Stimulated activated CD8-positive, alpha-beta memory T cell treated with anti-CD3 and anti-CD28 coated beads, Interleukin-12 subunit alpha, Interleukin-12 subunit beta, amount 100 ng/mL, for 4 hours (primary cell): Measurements from ENCODE around the gene MBD3L5.
"Not testable (repeated sequence)": the region's sequence is repeated elsewhere in the genome, so short reads cannot be mapped to it uniquely, and the experiment has no call there.

Experiments
- DNase-seq: peaks from one replicate; pipeline ENCODE4 v3.0.0-alpha.2; 2020; ENCODE audit warnings: low read depth

Gene MBD3L5

DNA sequence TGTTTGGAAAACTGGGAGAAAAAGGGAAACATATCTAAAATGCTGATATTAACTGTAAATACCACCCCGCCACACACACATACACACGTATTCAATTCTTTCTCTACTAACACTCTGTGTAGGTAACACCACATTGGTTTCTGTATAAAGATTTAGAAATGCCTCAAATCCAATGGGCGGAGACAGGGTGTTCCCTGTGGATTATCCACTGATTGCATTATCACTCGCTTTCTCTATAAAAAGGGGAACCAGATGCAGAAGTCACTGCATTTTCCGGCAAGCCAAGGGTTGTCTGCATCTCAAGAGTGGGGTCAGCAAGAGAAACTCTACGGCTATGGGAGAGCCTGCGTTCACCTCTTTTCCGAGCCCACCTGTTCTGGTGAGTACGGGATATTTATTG is at the start of gene MBD3L5:
MBD3L5 (plus strand) TSS at position 301 of the 400 bp plus-strand sequence; CDS start at position 335, 34 bp downstream.
- not testable (repeated sequence) for DNase-seq

DNA sequence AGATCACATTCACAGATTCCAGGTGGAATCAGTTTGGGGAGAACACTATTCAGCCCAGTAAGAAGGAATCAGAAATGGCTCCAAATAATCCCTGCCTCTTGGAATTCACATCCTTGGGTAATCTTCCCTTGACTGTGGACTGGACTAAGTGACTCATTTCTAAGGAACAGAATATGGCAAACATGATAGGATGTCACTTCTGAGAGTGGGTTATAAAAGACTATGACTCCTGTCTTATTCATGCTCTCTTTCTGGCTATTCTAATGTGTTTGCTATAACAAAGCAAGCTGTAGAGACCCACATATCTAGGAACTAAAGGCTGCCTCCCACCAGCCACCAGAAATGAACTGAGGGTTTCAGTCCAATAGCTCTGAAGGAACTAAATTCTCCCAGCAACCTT is 46.9 kb upstream of the MBD3L5 start:
- DNase-seq, result no peak

DNA sequence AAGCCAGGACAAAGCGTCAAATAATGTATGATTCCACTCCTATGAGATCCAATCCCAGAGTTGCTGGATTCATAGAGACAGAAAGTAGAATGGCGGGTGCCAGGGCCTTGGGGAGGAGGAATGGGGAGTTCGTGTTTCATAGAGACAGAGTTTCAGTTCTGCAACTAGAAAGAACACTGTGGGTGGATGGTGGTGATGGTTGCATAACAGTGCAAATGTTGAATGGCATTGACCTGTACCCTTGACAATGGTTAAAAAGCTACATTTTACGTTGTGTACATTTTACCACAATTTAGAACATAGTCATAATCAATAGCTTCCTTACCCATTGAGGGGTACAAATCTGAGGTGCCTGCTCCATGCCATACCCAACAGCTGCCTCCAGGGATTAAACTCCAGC is 42.5 kb upstream of the MBD3L5 start:
- DNase-seq, result no peak

DNA sequence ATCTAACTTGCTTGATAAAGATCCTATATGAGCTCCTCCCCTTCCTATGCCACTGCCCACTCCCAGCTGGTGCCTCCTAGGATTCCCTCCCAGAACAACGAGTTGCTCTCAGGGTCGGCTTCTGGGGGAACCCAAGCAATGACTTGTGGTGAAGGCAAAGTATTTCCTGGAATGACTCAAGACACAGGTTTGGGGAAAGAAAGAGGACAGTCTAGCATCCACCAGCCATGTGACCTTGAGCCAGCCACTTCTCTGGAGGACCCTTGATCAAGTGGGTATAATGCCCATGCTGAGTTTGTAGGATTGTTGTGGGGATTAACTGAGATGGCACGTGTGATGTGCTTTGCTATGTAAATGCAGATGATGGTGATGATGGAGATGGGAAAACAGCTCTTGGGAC is 42.1 kb upstream of the MBD3L5 start:
- no peak for DNase-seq

DNA sequence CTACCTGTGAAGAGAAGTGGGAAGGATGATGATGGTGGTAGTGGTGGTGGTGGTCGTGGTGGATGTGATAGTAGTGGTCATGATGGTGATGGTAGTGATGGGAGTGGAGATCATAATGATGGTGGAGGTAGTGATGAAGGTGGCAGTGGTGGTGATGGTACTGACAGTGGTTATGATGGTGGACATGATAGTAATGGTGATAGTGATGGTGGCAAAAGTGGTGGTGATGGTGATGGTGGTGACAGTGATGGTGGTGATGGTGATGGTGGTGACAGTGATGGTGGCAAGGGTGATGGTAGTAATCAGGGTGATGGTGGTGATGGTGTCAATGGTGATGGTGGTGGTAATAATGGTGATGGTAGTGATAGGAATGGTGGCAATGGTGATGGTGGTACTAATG is 35.3 kb upstream of the MBD3L5 start:
- no peak for DNase-seq

DNA sequence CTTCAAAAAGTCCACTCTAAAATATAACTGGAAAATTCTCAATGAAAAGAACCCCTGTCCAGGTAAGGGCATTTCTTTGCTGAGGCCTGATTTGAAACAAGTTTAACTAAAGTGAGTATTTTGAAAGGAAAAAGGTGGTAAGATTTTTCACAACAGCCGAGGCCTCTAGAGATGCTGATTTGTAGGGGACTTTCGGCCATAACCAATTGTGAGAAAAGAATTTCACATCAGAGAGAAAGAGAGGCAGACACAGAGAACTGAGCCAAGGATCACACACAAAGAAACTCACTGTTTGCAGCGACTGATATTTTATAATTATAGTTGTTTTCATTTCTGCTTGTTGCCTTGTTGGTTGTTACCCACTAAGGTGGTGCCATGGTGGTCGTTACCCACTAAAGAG is 33.6 kb upstream of the MBD3L5 start:
- no peak for DNase-seq

DNA sequence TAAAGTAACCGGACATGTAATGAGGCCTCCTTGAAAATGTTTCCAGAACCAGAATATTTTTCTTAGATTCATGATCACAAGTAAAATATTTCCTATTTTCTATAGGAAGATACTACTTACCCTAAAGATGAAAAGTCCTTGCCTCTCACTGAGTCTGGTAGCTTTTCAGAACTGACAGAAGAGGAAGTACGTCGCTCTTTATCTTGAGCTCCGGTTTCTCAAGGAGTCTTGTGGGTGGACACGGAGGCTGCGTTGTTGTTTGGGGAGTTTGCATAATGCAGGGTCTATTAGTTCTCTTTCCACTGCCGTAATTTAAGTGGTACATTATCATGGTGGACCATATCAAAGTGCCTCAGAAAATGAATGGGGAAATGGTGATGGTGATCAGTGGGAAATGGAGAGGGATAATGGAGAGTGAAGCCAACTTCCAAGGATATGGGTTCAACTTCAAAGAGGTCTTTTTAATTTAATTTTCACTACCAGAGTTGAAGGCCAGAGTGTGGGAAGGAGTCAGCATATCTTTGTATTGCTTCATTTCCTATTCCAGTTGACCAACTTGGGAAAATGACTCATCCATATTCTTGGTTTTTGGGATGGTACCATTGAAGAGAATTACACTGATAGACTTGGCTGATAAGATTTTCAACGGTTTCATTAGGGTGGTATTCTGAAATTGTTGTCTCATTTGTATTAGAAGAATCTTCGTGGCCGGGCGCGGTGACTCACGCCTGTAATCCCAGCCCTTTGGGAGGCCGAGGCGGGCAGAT is 32.5 kb upstream of the MBD3L5 start:
- no peak for DNase-seq

DNA sequence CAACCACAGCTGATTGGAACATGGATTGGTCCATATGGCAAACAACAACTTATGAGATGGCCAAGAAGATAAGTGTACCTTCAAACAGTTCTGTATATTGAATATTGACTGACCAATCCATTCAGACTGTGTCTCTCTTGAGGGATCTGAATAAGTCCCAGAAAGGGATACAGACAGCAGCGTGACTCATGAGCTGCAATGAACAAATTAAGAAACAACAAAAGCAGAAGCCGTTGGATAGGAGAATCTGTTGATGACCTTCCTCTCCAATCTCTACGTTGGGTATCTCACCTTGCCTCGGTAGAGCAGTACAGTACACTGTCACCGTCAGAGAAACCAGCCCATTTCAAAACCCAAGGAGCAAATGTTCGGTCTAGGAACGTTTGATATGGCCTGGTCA is 30.4 kb upstream of the MBD3L5 start:
- no peak for DNase-seq

DNA sequence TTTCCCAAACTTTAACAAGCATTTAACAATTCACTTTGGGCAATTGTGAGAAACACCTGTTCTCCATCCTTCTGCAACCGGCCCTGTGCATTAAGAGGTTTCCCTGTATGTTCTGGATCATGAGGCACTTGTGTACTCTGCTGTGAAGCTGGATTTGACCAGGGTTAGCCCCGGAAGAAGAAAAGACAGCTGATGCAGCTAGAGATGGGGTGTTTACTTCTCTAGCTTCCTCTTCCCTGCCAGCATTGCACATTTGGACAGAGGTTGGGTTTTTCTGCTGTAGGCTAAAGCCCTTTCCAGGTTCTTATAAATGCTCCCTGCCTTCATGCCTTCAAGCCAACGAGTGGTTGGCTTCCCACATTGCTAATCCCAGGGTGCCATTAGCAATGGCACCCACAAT is 30.0 kb upstream of the MBD3L5 start:
- no peak for DNase-seq

DNA sequence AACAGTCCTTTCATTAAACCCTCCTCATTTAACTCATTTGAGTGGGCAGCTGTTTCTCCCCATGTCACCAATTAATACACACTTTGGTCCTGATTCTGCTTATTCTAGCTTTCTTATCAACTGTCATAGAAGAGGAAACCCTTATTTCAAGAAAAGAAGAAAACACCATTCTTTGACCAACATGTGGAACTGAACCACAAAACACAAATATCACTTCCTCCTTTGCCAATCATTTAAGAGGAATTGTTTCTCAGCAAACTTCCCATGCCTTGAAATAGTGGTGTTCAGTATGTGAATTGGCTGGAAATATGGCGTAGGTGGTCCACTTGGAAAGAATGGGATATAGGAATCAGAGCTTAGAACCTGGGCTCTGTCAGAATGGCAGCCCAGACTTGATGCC is 29.6 kb upstream of the MBD3L5 start:
- no peak for DNase-seq

DNA sequence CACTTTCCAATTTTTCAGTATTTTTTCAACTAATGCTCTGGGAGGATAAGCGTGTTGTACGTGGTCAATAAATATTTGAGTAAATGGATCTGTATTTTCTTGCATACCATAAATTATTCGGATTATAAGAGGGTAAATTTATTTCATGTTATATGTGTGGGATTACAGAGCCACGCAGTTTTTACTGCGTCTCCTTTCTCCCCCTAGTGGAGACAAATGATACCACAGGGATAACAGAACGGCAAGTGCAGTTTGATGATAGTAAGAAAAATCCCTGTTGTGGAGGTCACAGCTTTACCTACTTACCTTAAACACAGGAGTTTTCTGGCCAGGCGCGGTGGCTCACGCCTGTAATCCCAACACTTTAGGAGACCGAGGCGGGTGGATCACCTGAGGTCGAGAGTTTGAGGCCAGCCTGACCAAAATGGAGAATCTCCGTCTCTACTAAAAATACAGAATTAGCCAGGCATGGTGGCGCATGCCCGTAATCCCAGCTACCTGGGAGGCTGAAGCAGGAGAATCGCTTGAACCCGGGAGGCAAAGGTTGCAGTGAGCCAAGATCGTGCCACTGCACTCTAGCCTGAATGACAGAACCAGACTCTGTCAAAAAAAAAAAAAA is 26.0 kb upstream of the MBD3L5 start:
- no peak for DNase-seq

DNA sequence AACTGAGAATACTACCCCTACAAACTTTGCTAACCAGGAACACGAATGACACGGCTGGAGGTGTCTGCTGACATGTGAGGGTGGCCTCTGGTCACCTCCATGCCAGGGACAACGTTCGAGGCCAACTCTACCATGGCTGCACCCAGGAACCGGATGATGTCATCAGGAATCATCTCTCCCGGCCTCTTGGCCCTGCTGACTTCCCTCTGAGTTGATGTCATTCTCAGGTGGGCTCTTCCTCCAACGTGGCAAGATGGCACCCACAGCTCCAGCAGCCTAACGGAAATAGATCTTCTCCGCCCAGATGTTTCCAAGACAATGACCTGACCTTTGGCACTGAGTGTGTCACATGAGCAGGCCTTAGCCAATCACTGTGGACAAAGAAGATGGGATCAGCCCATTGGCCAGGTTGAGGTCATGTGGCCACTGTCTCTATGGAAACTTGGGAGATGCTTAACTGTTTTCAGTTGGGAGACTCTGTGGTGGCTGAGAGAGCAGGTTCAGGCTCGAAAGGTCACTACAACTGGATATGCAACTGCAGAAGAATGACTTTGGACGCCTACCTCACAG is 24.2 kb upstream of the MBD3L5 start:
- no peak for DNase-seq

DNA sequence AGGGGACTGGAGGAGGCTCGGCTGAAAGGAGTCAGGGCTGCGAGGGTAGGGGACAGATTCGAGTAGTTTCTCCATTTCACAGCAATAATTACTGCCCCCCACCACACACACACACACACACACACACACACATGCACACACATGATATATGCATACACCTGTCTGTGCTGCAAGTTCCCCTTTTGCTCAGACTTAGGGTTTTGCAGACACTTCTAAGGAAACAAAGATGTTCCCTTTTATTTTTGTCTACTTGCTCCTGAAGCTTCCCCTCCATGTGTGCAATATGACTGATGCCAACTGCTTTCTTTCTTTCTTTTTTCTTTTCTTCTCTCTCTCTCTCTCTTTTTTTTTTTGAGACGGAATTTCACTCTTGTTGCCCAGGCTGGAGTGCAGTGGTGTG is 22.5 kb upstream of the MBD3L5 start:
- no peak for DNase-seq

DNA sequence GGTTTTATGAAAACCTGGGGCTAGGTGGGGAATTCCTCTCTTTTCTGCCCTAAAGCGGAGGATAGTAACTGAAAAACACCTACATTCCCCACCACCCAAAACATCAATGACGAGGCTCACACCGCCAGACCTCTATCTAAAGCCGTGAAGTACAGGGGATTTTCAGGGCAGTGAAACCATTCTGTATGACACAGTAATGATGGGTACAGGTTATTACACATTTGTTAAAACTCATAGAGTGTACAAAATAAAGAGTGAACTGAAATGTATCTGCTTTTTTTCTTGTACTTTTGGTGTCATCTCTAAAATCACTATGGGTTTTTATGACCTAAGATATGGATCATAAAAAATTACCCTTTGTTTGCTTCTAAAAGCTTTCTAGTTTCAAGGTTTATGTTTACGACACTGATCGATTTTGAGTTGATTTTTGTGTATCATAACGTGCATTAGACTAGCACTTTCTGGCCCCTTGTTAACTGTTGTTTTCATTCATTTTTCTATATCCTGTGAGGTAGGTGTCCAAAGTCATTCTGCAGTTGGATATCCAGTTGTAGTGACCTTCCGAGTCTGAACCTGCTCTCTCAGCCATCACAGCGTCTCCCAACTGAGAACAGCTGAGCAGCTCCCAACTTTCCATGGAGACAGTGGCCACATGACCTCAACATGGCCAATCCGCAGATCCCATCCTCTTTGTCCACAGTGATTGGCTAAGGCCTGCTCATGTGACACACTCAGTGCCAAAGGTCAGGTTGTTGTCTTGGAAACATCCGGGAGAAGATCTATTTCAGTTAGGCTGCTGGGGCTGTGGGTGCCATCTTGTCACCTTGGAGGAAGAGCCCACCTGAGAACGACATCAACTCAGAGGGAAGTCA is 19.4 kb upstream of the MBD3L5 start:
- DNase-seq, result no peak

DNA sequence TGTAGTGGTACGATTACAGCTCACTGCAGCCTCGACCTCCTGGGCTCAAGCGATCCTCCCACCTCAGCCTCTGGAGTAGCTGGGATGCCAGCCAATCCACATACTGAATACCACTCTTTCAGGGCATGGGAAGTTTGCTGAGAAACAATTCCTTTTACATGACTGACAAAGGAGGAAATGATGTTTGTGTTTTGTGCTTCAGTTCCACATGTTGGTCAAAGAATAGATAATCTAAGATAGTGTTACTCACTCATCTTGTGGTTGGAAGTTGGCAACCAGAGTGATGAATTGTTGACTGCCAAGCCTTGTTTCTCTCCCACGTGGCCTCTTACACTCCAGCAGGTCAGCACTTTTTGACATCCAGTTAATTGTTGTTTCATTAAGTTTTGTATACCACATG is 16.7 kb upstream of the MBD3L5 start:
- no peak for DNase-seq

DNA sequence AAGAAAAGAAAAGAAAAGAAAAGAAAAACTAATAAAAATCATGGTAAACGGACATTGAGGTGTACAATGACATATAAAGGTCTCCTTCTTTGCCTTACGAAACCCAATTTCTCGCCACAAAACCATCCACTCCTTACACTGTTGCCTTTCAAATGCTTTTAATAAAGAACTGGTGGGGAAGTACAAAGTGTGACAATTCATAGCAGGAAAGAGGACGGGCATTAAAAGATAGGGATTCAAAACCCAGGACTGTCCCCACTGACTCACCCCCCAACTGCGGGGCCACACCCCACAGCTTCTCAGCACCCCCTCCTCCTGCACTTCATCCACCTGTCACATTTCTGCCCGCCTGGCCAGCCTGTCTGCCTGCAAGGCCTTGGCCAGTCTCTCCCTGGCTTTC is 11.6 kb upstream of the MBD3L5 start:
- no peak for DNase-seq

DNA sequence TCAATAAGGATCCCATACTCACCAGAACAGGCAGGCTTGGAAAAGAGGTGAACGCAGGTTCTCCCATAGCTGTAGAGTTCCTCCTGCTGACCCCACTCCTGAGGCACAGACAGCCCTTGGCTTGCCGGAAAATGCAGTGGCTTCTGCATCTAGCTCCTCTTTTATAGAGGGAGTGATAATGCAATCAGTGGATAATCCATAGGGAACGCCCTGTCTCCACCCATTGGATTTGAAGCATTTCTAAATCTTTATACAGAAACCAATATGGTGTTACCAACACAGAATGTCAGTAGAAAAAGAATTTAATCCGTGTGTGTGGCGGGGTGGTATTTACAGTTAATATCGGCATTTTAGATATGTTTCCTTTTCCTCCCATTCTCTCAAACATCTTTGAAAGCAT is 9.0 kb upstream of the MBD3L5 start, which contains the start of gene MBD3L2B:
MBD3L2B (minus strand) TSS at position 101 of the 400 bp plus-strand sequence; CDS start at position 67, 34 bp downstream.
- not testable (repeated sequence) for DNase-seq

DNA sequence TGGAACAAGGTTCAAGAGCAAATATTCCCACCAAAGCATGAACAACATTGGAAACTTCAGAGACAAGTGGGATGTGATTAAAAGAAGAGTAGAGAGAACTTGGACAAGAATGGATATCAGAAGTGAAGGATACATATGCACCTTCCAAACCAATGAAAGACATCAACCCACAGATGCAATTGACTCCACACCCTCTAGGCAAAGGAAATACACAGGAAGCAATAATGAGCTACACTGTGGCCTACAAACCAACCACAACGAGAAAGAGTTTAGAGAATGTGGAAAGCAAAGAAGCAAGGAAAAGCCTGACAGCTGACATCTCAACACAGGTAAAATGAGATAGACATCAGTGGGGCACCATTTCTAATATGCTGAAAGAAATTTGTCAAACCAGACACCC is 1.6 kb upstream of the MBD3L5 start:
- not testable (repeated sequence) for DNase-seq

DNA sequence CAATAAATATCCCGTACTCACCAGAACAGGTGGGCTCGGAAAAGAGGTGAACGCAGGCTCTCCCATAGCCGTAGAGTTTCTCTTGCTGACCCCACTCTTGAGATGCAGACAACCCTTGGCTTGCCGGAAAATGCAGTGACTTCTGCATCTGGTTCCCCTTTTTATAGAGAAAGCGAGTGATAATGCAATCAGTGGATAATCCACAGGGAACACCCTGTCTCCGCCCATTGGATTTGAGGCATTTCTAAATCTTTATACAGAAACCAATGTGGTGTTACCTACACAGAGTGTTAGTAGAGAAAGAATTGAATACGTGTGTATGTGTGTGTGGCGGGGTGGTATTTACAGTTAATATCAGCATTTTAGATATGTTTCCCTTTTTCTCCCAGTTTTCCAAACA is 9.7 kb downstream of the MBD3L5 start, which contains the start of gene MBD3L4:
MBD3L4 (minus strand) TSS at position 101 of the 400 bp plus-strand sequence; CDS start at position 66, 35 bp downstream.
- DNase-seq, result not testable (repeated sequence)

DNA sequence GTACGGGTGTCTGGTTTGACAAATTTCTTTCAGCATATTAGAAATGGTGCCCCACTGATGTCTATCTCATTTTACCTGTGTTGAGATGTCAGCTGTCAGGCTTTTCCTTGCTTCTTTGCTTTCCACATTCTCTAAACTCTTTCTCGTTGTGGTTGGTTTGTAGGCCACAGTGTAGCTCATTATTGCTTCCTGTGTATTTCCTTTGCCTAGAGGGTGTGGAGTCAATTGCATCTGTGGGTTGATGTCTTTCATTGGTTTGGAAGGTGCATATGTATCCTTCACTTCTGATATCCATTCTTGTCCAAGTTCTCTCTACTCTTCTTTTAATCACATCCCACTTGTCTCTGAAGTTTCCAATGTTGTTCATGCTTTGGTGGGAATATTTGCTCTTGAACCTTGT is 11.2 kb downstream of the MBD3L5 start:
- not testable (repeated sequence) for DNase-seq

DNA sequence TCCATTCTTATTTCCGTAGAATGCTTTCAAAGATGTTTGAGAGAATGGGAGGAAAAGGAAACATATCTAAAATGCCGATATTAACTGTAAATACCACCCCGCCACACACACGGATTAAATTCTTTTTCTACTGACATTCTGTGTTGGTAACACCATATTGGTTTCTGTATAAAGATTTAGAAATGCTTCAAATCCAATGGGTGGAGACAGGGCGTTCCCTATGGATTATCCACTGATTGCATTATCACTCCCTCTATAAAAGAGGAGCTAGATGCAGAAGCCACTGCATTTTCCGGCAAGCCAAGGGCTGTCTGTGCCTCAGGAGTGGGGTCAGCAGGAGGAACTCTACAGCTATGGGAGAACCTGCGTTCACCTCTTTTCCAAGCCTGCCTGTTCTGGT is 18.6 kb downstream of the MBD3L5 start, which contains the start of gene MBD3L2:
MBD3L2 (plus strand) TSS at position 301 of the 400 bp plus-strand sequence; CDS start at position 354, 53 bp downstream.
- DNase-seq, result not testable (repeated sequence)

DNA sequence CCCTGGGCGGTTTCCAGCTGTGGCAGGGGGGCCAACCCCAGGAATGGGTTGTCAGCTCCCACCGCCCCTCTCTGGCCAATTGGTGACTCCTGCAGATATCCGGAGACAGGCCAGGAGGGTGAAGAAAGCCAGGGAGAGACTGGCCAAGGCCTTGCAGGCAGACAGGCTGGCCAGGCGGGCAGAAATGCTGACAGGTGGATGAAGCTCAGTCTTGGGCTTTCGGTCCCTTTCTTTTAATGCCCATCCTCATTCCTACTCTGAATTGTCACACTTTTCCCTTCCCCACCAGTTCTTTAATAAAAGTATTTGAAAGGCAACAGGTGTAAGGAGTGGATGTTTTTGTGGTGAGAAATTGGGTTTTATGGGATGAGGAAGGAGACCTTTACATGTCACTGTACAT is 21.0 kb downstream of the MBD3L5 start:
- DNase-seq, result not testable (repeated sequence)
